ENCODE results near the gene SPIRE1.

SPIRE1 gene

DNA sequence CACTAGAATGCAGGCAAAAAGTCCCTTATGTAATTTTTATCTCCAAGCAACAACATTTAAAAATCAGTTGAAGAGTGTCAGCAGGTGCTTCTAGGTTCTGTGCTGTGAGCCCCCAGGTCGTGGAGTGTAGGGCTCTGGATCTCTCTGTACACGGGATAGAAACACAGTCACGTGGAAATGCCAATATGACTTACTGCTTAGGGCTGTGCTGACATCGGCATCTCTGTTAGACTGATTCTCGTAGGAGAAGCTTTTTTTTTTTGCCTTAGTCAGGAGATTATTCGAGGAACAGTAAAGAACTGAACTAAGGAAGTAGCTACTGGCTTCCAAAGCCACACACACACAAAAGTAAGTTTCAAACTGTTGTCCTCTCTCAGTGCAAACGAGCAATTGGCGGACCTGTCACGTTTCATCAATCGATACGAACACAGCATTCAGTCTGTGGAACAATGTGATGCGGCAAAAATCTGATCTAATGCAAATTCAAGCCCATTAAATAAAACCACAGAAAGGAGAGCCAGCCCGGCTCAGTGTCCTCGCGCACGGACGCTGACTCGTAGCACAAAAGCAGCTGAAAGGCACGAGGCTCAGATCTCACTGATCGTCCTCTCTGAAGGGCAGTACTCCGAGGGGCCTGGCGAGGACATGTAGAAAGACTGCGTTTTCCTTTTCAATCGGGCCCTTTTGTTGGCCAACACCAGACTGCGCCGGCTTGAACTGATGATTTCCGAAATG, 208.7 kb downstream of the SPIRE1 start:
- DNase-seq (ENCODE audit: low read depth, low spot score), result no peak

DNA sequence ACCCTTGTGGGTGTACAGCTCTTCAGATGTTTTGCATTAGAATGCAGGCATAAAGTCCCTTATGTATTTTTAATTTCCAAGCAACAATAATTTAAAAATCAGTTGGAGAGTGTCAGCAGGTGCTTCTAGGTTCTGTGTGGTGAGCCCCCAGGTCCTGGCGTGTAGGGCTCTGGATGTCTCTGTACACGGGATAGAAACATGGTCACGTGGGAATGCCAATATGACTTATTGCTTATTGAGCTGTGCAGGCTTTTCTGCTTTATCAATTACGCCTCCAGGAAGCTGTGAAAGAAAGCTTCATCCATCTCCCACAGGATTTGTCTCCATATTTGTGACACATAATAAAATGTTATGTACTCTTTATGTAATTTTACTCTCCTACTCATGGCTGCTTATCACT, 212.4 kb downstream of the SPIRE1 start:
- DNase-seq (ENCODE audit: low read depth, low spot score), result no peak

DNA sequence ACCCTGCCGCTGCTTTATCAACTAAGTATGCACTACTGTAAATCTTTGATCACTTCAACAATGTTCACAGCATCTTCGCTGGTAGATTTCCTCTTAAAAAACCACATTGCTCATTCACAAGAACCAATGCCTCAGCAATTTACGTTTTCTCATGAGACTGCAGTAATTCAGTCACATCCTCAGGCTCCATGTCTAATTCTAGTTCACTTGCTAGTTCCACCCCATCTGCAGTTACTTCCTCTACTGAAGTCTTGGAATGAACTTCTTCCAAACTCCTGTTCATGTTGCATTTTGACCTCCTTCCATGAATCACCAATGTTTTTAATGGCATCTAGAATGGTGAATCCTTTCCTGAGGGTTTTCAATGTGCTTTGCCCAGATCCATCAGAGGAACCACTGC, 214.4 kb downstream of the SPIRE1 start:
- no peak for DNase-seq (ENCODE audit: low read depth, low spot score)

DNA sequence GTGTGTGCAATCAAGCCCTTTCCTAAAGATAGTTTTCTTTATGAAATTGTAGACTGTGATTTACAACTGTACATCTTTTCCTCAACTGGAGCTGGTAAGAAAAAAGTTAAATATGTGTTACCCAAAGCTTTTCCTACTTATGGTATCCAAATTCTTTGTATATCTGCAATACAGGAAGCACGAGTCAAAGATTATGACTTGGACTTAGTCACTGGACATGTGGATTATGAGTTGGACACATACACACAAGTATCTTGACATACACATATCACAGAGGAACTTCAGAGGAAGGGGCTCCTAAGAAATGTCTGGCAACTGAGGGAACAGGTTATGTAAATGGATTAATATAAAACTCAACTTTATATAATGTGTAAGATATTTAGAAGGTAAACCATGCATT, 215.0 kb downstream of the SPIRE1 start:
- DNase-seq (ENCODE audit: low read depth, low spot score), result no peak

DNA sequence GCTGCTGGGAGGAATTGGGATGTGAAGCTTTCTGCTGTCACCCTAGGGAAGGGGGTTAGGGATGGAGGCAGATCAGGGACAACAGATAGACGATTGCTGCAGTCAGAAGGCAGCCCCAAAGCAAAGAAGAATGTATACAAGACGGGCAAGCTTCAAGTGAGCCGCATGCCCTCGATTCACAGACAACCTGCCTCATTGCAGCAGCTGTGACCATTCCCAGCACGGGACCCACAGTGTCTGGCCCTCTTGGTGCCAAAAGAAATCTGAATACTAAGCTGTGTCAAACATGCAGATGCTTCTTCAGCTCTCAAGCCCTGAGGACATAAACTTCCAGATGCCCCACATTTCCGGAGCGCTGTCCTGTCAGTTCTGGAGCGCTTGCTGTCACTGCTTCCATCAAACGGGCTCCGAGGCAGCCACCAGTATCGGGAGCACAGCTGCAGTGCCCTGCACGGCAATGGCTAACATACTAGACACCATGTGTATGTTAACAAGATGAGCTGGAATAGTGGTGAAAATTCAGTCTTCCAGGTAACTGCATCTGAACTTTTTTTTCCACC, 216.4 kb downstream of the SPIRE1 start:
- no peak for DNase-seq (ENCODE audit: low read depth, low spot score)

DNA sequence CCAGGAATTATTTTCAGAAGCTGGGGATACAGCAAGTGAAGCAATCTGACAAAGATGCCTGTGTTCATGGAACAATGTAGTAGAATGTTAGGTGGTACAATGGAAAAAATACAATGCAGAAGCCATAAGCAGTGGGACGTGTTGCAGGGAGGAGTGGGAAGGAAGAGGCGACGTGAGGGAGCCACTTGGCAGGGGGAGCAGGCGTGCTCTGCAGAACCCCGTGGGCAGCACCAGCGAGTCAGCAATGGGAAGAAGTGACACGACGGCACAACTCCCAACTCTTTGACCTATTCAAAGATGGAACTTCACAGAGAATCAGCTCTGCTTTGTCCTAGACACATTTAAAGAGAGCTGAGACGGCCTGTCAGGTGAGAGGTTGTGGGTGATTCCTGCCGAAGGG, 219.7 kb downstream of the SPIRE1 start:
- DNase-seq (ENCODE audit: low read depth, low spot score), result no peak

DNA sequence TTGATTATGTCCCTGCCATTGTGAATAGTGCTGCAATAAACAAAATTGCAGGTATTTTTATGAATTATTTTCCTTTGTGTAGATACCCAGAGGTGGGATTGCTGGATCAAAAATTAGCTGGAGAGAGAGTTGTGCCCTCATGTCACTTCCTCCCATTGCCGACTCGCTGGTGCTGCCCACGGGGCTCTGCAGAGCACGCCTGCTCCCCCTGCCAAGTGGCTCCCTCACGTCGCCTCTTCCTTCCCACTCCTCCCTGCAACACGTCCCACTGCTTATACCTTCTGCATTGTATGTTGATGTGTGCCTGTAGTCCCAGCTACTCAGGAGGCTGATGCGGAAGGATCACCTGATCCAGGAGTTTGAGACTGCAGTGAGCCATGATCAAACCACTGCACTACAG, 222.0 kb downstream of the SPIRE1 start:
- DNase-seq (ENCODE audit: low read depth, low spot score), result no peak

DNA sequence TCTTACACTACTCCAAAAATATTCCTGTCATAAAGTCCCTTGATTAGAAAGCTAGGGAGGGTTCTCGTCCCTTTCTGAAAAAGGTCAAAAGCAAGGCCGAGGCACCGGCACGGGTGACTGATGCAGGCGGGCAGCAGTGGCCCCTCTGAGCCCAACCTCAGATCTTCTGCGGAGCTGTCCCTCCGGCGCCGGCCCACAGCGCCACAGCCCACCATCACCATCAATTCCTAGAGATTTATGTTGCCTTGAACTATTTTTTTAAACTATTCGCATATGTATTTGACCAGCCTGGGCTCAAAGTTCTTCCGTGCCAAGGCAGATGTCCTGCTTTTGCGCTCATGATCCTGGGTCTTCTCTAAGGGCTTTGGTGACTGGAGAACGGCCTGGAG, 223.4 kb downstream of the SPIRE1 start:
- no peak for DNase-seq (ENCODE audit: low read depth, low spot score)

DNA sequence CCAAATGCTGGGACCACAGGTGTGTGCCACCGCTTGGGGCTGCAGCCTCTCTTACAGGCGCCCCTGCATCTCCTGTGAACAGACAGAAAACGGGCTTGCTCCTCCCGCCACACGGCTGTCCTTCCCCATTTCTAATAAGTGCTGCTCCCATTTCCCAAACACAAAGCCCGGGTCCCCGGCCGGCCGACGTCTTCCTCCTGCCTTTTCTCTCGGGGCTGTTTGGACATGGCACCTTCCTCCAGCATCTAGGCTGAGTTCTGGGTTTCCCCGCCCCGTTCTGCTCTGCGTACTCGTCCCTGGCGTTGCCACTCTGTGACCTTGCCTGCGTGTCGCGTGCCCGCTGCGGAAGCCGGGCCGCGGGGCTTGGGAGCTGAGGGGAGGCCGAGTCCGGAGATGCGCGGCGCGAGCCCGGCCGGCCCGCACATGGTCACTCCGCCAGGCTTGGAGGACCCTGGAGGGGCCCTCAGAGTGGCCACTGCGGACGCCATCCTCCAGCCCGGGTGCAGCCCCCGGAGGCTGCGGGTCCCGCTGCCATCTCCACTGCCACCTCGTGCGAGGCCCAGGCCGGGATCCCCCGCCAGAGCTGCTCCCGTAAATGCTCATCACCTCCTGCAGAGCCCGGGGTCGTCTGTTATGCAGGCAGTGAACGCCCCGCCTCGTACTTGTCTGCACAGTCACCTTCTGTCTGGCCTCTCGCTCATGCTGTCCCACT, 223.9 kb downstream of the SPIRE1 start:
- no peak for DNase-seq (ENCODE audit: low read depth, low spot score)

DNA sequence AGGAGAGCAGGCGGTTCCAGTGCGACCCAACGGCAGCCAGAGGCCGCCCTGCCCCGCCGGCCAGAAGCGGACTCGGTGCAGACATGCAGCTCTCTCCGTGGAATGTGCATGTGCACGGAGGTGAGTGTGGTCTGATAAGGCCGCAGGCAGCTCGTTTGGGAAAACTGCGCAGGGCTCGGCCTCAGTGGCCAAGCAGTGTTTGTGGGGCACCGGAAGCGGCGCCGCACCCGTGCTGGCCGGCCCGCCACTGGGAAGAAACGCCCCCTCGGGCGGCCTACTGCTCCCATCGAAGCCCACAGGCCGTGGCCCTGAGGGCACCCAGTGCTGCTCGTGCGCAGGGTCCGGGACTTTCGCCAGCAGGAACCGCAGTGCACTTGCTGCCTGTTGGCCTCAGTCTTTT, 225.0 kb downstream of the SPIRE1 start:
- no peak for DNase-seq (ENCODE audit: low read depth, low spot score)

DNA sequence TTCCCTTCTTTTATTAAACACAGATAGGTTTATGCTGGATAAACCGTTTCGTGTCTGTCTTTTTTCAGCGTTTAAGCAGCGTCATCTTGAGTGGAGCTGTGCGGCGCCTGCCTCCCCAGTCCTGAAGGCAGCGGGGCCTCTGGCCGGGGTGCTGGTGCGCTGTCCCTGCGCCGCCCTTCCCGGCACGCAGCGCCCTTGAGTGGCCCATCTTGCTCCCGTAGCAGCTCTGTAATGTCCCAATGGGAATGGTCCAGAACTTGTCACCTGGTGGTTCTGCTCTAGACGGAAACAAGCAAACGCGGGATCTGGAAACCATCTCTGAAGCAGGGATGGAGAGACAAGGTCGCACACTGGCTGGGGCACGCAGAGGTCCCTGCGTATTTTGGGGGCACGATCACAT, 225.7 kb downstream of the SPIRE1 start:
- DNase-seq (ENCODE audit: low read depth, low spot score), result no peak

DNA sequence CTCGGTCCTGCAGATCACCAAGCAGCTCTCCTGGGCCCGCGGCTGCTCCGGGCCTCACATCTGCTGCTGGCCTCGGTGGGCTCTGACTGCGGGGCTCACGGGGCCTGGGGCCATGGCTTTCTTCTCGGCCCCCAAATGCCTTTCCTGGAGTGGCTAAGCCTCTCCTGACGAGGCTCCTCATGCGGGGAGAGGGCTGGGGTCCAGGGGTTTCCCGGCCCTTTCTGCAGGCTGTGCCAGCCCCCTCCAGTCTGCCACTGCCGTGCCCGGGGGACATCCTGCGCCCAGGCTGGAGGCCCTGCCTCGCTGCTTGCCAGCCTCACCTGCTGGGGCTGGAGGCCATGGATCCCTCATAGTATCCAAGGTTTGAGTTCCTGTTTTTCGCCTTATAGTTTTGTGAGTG, 226.3 kb downstream of the SPIRE1 start:
- no peak for DNase-seq (ENCODE audit: low read depth, low spot score)

DNA sequence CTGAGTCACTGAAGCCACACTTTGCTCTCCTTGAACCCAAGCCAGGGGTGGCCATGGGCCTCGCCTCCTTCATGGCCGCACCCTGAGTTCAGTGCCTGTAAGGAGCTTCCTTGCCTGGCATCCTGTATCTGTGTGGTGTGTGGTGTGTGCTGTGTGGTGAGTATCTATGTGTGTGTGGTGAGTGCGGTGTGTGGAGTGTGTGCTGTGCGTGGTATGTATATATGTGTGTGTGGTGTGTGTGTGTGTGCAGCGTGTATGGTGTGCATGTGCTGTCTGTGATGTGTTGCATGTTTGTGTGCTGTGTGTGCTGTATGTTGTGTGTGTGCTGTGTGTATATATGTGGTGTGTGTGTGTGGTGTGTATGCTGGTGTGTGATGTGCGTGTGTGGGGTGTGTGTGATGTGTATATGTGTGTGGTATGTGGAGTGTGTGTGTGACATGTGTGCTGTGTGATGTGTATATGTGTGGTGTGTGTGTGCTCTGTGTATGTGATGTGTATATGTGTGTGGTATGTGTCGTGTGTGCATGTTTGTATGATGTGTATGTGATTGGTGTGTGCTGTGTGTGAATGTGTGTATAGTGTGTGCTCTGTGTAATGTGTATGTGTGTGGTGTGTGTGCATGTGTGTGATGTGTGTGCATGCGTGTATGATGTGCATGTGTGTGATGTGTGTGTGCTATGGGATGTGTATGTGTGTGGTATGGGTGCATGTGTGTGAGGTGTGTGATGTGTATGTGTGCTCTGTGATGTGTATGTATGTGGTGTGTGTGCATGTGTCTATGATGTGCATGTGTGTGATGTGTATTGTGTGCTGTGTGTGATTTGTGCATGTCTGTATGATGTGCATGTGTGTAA, 227.5 kb downstream of the SPIRE1 start:
- no peak for DNase-seq (ENCODE audit: low read depth, low spot score)

DNA sequence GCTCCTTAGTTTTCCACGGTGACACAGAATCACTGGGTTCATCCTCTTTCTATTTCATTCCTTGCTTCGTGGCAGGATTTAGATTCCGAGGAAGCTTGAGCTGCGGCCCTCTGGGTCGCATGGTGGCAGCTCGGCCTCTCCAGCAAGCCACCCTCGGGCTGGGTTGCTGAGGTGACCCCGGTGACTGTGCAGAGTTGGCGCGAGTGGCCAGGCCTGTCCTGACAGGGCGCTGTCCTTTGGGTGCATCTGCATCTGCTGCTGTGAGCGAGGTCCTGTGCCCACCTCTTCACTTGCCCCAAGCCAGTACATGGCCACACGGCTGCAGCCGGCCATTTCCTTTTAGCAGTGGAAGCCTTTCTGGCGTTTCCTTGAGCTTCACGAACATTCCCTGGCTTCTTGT, 228.4 kb downstream of the SPIRE1 start:
- no peak for DNase-seq (ENCODE audit: low read depth, low spot score)

DNA sequence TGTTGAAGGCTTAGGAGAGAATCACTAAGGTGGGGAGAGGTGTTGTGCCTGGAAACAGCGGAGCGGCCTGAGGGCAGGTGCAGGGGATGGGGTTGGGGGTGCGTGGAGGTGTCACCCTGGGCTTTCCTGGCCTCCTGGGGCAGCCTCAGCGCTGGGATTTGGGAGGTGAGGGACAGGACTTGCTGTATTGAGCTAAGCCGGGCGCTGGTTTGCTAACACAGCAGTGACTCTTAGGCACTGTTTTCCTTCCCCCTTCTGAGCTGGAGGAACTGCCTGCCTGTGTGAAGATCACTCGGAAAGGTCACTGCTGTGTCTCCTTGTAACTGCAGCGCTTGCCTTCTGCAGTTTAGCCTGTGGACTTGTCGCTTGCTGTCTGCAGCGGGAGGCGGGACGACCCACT, 229.0 kb downstream of the SPIRE1 start:
- no peak for DNase-seq (ENCODE audit: low read depth, low spot score)

DNA sequence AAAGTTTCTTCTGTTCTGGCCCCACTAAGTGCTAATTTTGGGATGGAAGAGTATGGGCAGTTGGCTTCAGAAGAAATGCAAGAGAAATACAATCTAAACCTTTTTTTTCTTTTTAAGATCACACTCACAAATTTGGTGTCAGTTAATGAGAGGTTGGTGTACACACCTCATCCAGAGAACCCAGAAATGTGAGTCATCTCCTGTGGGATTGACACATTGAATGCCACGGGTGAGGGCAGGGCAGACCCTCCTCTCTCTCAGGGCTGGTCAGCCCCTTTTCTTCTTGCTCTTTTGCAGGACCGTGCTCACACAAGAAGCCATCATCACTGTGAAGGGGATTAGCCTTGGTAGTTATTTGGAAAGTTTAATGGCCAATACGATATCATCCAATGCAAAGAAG, 231.0 kb downstream of the SPIRE1 start:
- no peak for DNase-seq (ENCODE audit: low read depth, low spot score)

DNA sequence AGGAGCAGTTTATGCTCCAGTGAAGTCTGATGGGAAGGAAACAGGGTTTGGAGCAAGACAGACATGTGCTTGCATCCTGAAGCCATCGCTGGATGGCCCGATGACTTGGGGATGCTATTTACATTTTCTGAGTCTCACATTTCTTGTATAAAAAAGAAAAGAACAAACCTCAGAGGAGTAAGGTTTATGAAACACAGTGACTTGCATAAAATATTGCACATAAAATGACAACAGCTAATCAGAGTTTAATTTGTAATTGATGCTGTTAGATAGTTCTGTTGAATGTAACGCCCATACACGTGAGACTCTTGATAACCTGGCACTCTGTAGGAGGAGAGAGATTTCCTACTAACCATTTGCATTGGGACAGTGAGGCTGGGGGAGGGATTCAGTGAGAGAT, 233.7 kb downstream of the SPIRE1 start:
- no peak for DNase-seq (ENCODE audit: low read depth, low spot score)

DNA sequence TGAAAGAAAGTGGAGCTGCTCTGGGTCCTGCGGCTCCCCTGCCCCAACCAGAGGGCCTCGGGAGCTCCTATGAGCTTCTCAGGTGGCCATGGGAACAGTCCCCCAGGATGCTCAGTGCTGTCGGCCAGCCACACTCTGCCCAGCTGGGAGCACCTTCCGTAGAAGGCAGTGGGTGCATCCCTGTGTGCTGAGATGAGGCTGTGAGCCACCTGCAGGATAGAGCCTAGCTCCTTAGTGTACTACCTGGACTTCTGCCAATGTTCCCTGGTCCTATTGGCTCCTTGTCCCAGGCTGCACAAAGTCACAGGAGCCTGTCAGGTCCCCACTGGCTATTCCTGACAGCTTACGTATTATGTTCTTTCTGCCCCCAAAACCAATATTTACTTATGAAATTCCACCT, 234.1 kb downstream of the SPIRE1 start:
- DNase-seq (ENCODE audit: low read depth, low spot score), result no peak

DNA sequence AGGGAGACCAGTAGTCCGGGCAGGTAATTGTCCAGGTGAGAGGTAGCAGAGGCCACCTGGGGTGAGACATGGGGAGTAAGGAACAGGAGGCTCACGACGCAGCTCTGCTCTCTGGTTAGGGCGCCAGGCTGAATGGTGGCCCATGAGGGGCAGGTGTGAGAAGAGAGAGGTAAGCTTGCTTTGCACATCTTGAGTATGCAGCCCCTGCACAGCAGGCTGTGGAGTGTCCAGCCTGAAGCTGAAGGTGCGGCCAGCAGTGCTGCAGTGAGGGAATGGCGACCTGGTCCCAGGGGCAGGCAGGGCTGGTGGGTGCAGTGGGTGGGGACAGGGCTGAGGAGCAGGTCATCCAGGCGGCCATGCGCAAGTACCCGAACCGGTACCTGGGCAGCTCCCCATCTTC, 234.5 kb downstream of the SPIRE1 start:
- DNase-seq (ENCODE audit: low read depth, low spot score), result no peak

DNA sequence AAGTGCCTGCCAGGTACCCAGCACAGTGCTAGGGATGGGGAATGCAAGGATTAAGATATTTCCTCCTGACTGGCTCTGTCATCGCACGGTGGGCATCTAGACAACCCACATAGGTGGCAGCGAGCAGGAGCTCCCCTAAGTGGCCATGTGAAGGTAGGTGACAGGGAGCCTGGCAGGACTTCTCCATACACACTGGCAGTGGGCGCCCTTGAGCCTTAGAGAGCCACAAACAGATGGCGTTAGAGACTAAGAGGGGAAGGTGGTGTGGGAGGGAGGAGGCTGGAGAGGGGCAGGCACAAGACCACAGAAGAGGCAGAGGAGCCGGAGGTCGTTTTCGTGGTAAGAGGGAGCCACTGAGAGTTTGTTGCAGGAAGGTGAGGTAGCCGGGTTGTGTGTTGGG, 235.0 kb downstream of the SPIRE1 start:
- no peak for DNase-seq (ENCODE audit: low read depth, low spot score)

DNA sequence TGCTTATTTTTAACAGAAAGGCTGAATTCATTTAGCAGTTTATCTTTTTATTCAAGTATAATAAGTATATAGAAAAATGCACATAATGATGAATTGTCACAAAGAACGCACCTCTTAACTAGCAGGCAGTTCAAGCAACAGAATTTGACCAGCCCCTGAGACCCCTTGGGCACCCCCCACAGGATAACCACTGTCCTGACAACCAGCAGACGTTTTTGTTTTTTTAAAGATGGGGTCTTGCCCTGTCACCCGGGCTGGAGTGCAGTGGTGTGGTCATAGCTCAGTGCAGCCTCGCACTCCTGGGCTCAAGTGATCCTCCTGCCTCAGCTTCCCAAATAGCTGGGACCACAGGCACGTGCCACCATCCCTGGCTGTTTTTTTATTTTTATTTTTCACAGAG, 236.2 kb downstream of the SPIRE1 start:
- no peak for DNase-seq (ENCODE audit: low read depth, low spot score)

DNA sequence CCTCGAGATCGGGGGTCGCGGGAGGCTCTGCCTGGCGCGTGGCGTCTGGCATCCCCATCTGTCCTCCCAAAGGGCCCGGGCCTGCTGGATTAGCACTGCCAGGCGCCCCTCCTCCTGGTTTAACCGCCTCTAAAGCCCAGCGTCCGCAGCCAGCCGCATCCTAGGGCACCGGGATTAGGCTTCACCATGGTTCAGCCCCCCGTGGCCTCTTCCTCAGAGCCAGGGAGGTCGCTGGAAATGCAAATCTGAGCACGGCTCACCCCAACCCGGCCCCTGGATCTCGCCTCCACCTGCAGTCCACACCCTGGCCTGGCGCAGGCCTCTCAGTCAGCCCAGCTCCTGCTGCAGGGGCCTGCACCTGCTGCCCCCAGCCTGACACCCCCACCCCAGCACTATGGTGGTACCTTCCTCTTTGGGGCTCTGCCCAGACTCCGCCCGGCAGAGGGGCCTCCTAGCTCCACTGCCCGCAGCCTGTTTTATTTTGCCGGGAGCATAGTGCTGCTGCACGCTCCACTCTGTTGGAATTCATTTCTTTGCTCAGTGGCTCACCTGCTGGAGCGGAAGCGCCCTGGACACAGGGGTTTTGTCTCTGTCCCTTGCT, 237.0 kb downstream of the SPIRE1 start:
- no peak for DNase-seq (ENCODE audit: low read depth, low spot score)
